ENCODE data around the gene COL16A1.
"Not testable (repeated sequence)": the region's sequence is repeated elsewhere in the genome, so short reads cannot be mapped to it uniquely, and the experiment has no call there.

The COL16A1 gene

GRCh38 chr1:31732751-31733289 is 29.0 kb upstream of the COL16A1 start:
- DNase-seq: no peak

- no peak for DNase-seq
Observed at GRCh38 chr1:31732343-31732742, 28.5 kb upstream of the COL16A1 start.

- DNase-seq: no peak
Observed at GRCh38 chr1:31731049-31731565, 27.3 kb upstream of the COL16A1 start.

GRCh38 chr1:31730336-31731048 is 26.7 kb upstream of the COL16A1 start:
- no peak for DNase-seq

- DNase-seq: no peak
Observed at GRCh38 chr1:31727849-31728248, 24.0 kb upstream of the COL16A1 start.

- no peak for DNase-seq
Observed at GRCh38 chr1:31727195-31727594, 23.4 kb upstream of the COL16A1 start.

- DNase-seq: no peak
Observed at GRCh38 chr1:31726715-31727114, 22.9 kb upstream of the COL16A1 start.

- DNase-seq: peak; percentile 7
Observed at GRCh38 chr1:31725777-31726535, 22.1 kb upstream of the COL16A1 start.

- no peak for DNase-seq
Observed at GRCh38 chr1:31725134-31725533, 21.3 kb upstream of the COL16A1 start.

GRCh38 chr1:31723828-31724359 is 20.1 kb upstream of the COL16A1 start:
- DNase-seq: no peak

GRCh38 chr1:31718327-31718897 is 14.6 kb upstream of the COL16A1 start:
- DNase-seq: no peak

GRCh38 chr1:31717341-31717740 is 13.5 kb upstream of the COL16A1 start:
- no peak for DNase-seq

- peak; percentile 27 for DNase-seq
Observed at GRCh38 chr1:31715873-31716220, 12.0 kb upstream of the COL16A1 start.

GRCh38 chr1:31715087-31715872 is 11.5 kb upstream of the COL16A1 start:
- DNase-seq: peak; percentile 80

GRCh38 chr1:31714442-31715086 is 10.7 kb upstream of the COL16A1 start:
- peak; percentile 17 for DNase-seq

GRCh38 chr1:31712630-31713029 is 8.8 kb upstream of the COL16A1 start:
- DNase-seq: no peak

- DNase-seq: no peak
Observed at GRCh38 chr1:31712068-31712467, 8.3 kb upstream of the COL16A1 start.

GRCh38 chr1:31708324-31708723 is 4.5 kb upstream of the COL16A1 start:
- DNase-seq: peak; percentile 49

GRCh38 chr1:31707711-31708110 is 3.9 kb upstream of the COL16A1 start:
- no peak for DNase-seq

GRCh38 chr1:31707059-31707600 is 3.3 kb upstream of the COL16A1 start:
- DNase-seq: not testable (repeated sequence)

GRCh38 chr1:31706384-31707058 is 2.7 kb upstream of the COL16A1 start:
- no peak for DNase-seq
